Neural cell (in vitro differentiated cells): ENCODE results near the gene L1CAM. TPM values are rescaled to one million over a fixed set of nuclear protein-coding genes. Genes with fewer than 3 reads are reported as not detected.

Experiments
- H2AFZ ChIP-seq: fragments of 200-600, 300-800 bp; sonication (generic), shearing (Covaris generic); 2 replicates; pipeline ENCODE4 v1.6.0; 2014; ENCODE audit warnings: low read depth, mild to moderate bottlenecking, antibody characterized with exemption, low read length, moderate library complexity
- H3F3A ChIP-seq: fragments of 200-600 bp; shearing (Covaris generic); 2 replicates; pipeline ENCODE4 v1.6.1; 2016; ENCODE audit warnings: mild to moderate bottlenecking, moderate library complexity, mixed read lengths, antibody characterized with exemption, low read length; ENCODE audit not compliant: insufficient read depth, poor library complexity, severe bottlenecking
- H3K27ac ChIP-seq: fragments of 200-600, 300-800 bp; sonication (generic), shearing (Covaris generic); 2 replicates; pipeline ENCODE4 v1.5.1; 2014; ENCODE audit warnings: mild to moderate bottlenecking, low read length, moderate library complexity
- H3K27me3 ChIP-seq: fragments of 300-800, 200-600 bp; sonication (generic), shearing (Covaris generic); 2 replicates; pipeline ENCODE4 v1.6.0; 2014; ENCODE audit warnings: mild to moderate bottlenecking, low read depth, low read length, moderate library complexity; ENCODE audit not compliant: insufficient read depth
- H3K36me3 ChIP-seq: fragments of 300-800, 200-600 bp; sonication (generic), shearing (Covaris generic); 2 replicates; pipeline ENCODE4 v1.5.1; 2014; ENCODE audit warnings: mild to moderate bottlenecking, antibody characterized with exemption, low read length, moderate library complexity; ENCODE audit not compliant: insufficient read depth
- H3K4me2 ChIP-seq: fragments of 300-800, 200-600 bp; sonication (generic), shearing (Covaris generic); 2 replicates; pipeline ENCODE4 v1.6.0; 2014; ENCODE audit warnings: mild to moderate bottlenecking, low read length
- H3K4me3 ChIP-seq: fragments of 300-800, 200-600 bp; sonication (generic), shearing (Covaris generic); 2 replicates; pipeline ENCODE4 v1.5.1; 2014; ENCODE audit warnings: mild to moderate bottlenecking, low read length, moderate library complexity
- H3K79me2 ChIP-seq: fragments of 200-600 bp; shearing (Covaris generic); replicated peaks from 2 replicates; pipeline ENCODE4 v1.6.0; 2014; ENCODE audit warnings: mild to moderate bottlenecking, low read length, moderate library complexity; ENCODE audit not compliant: insufficient read depth
- H3K9ac ChIP-seq: fragments of 300-800, 200-600 bp; sonication (generic), shearing (Covaris generic); 2 replicates; pipeline ENCODE4 v1.6.1; 2016; ENCODE audit warnings: mild to moderate bottlenecking, low read length, mixed read lengths
- H3K9me2 ChIP-seq: fragments of 200-600 bp; shearing (Covaris generic); 2 replicates; pipeline ENCODE4 v1.6.1; 2016; ENCODE audit warnings: mild to moderate bottlenecking, low read length, mixed read lengths; ENCODE audit not compliant: insufficient read depth
- H3K9me3 ChIP-seq: fragments of 200-600, 300-800 bp; sonication (generic), shearing (Covaris generic); 2 replicates; pipeline ENCODE4 v1.6.1; 2016; ENCODE audit warnings: mild to moderate bottlenecking, mixed run types, low read length, moderate library complexity, mixed read lengths
- H4K20me1 ChIP-seq: fragments of 200-600 bp; shearing (Covaris generic); 2 replicates; pipeline ENCODE4 v1.6.1; 2016; ENCODE audit warnings: mild to moderate bottlenecking, mixed run types; ENCODE audit not compliant: insufficient read depth
- EP300 ChIP-seq: fragments of 450-650 bp; conservative IDR thresholded peaks from 2 replicates; pipeline ENCODE4 v1.6.1; 2014; ENCODE audit warnings: antibody characterized with exemption, mild to moderate bottlenecking, moderate library complexity; ENCODE audit not compliant: poor library complexity, severe bottlenecking
- EZH2 ChIP-seq: fragments of 200-600, 300-800 bp; shearing (Covaris generic), sonication (generic); IDR thresholded peaks from 2 replicates; pipeline ENCODE4 v1.6.1; 2014; ENCODE audit warnings: antibody characterized with exemption, low read length, borderline replicate concordance, mild to moderate bottlenecking; ENCODE audit not compliant: insufficient read depth, poor library complexity, severe bottlenecking
- MXI1 ChIP-seq: fragments of 450-650 bp; conservative IDR thresholded peaks from 2 replicates; pipeline ENCODE4 v1.6.1; 2014; ENCODE audit warnings: antibody characterized with exemption, mild to moderate bottlenecking; ENCODE audit not compliant: poor library complexity, severe bottlenecking
- POLR2AphosphoS5 ChIP-seq: IDR thresholded peaks from 2 replicates; pipeline ENCODE4 v1.6.1; 2012
- RAD21 ChIP-seq: fragments of 450-650 bp; conservative IDR thresholded peaks from 2 replicates; pipeline ENCODE4 v1.6.1; 2014; ENCODE audit warnings: antibody characterized with exemption, mild to moderate bottlenecking, moderate library complexity
- SMC3 ChIP-seq: fragments of 450-650 bp; conservative IDR thresholded peaks from 2 replicates; pipeline ENCODE4 v1.6.1; 2014; ENCODE audit warnings: antibody characterized with exemption, mild to moderate bottlenecking, moderate library complexity; ENCODE audit not compliant: poor library complexity
- TAF1 ChIP-seq: IDR thresholded peaks from 2 replicates; pipeline ENCODE4 v1.6.1; 2012; ENCODE audit warnings: low read depth
- polyA plus RNA-seq: library from polyadenylated mRNA; depleted of rRNA; stranded (reverse); fragments of >200 nt; gene quantifications from 2 replicates; pipeline ENCODE4 v1.2.3, GENCODE V29; 2014
- TF ChIP-seq, protein P1 (sequence below): fragments of 450-650 bp; IDR thresholded peaks from 2 replicates; pipeline ENCODE4 v1.5.1; 2014; ENCODE audit warnings: antibody characterized with exemption, mild to moderate bottlenecking, moderate library complexity; ENCODE audit not compliant: poor library complexity, severe bottlenecking
- TF ChIP-seq, protein P2 (sequence below): IDR thresholded peaks from 2 replicates; pipeline ENCODE4 v1.6.1; 2012; ENCODE audit warnings: borderline replicate concordance

L1CAM gene
- polyA plus RNA-seq, 1 donor from 2014 or later = 88.0 TPM

GRCh38 chrX:153827903-153828302 is 58.1 kb downstream of the L1CAM start:
- Histone ChIP-seq H3K4me2 (peak overlapping the region; percentile 39), H3K9ac (peak overlapping the region; percentile 91), H3K27me3 (no peaks in the 10 kb centered on the region), H3K36me3 (no peaks in the 10 kb centered on the region), H3K4me3 (peak overlapping the region; percentile 81), H4K20me1 (no peaks in the 10 kb centered on the region), H2AFZ (no peak overlapping the region), H3K9me2 (no peaks in the 10 kb centered on the region), H3K27ac (peak overlapping the region; percentile 88), H3F3A (no peaks in the 10 kb centered on the region), H3K79me2 (peaks cover 44% of the 10 kb centered on the region), H3K9me3 (no peaks in the 10 kb centered on the region)
- TF ChIP-seq RAD21 (no peak), MXI1 (no peak), TAF1 (no peak), SMC3 (no peak), EP300 (no peak), POLR2AphosphoS5 (no peak), EZH2 (no peak)
- TF ChIP-seq, protein P1, sequence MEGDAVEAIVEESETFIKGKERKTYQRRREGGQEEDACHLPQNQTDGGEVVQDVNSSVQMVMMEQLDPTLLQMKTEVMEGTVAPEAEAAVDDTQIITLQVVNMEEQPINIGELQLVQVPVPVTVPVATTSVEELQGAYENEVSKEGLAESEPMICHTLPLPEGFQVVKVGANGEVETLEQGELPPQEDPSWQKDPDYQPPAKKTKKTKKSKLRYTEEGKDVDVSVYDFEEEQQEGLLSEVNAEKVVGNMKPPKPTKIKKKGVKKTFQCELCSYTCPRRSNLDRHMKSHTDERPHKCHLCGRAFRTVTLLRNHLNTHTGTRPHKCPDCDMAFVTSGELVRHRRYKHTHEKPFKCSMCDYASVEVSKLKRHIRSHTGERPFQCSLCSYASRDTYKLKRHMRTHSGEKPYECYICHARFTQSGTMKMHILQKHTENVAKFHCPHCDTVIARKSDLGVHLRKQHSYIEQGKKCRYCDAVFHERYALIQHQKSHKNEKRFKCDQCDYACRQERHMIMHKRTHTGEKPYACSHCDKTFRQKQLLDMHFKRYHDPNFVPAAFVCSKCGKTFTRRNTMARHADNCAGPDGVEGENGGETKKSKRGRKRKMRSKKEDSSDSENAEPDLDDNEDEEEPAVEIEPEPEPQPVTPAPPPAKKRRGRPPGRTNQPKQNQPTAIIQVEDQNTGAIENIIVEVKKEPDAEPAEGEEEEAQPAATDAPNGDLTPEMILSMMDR = no peak
- TF ChIP-seq, protein P2, sequence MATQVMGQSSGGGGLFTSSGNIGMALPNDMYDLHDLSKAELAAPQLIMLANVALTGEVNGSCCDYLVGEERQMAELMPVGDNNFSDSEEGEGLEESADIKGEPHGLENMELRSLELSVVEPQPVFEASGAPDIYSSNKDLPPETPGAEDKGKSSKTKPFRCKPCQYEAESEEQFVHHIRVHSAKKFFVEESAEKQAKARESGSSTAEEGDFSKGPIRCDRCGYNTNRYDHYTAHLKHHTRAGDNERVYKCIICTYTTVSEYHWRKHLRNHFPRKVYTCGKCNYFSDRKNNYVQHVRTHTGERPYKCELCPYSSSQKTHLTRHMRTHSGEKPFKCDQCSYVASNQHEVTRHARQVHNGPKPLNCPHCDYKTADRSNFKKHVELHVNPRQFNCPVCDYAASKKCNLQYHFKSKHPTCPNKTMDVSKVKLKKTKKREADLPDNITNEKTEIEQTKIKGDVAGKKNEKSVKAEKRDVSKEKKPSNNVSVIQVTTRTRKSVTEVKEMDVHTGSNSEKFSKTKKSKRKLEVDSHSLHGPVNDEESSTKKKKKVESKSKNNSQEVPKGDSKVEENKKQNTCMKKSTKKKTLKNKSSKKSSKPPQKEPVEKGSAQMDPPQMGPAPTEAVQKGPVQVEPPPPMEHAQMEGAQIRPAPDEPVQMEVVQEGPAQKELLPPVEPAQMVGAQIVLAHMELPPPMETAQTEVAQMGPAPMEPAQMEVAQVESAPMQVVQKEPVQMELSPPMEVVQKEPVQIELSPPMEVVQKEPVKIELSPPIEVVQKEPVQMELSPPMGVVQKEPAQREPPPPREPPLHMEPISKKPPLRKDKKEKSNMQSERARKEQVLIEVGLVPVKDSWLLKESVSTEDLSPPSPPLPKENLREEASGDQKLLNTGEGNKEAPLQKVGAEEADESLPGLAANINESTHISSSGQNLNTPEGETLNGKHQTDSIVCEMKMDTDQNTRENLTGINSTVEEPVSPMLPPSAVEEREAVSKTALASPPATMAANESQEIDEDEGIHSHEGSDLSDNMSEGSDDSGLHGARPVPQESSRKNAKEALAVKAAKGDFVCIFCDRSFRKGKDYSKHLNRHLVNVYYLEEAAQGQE = no peak

DNA sequence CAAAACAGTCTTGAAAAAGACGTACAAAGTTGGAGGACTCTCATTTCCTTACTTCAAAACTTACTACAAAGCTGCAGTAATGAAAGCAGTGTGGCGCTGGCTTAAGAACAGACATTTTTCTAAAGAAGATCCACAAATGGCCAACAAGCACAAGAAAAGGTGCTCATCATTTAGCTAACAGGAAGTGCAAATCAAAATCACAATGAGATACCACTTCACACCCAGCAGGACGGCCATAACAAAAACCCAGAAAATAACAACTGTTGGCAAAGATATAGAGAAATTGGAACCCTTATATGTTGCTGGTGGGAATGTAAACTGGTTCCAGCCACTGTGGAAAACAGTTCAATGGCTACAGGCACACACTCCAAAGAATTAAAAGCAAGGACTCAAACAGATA is 59.0 kb downstream of the L1CAM start:
- Histone ChIP-seq H3K79me2 (peaks cover 52% of the 10 kb centered on the region), H3K36me3 (no peaks in the 10 kb centered on the region), H4K20me1 (no peaks in the 10 kb centered on the region), H3F3A (no peaks in the 10 kb centered on the region), H3K9me2 (no peaks in the 10 kb centered on the region), H3K4me3 (peak overlapping the region; percentile 81), H3K27me3 (no peaks in the 10 kb centered on the region), H3K9ac (no peak overlapping the region), H3K4me2 (peak overlapping the region; percentile 39), H3K27ac (no peak overlapping the region), H3K9me3 (no peaks in the 10 kb centered on the region), H2AFZ (no peak overlapping the region)
- TF ChIP-seq RAD21 (no peak), TAF1 (no peak), POLR2AphosphoS5 (no peak), MXI1 (no peak), EP300 (no peak), EZH2 (no peak), SMC3 (no peak)
- TF ChIP-seq, protein P1 = no peak
- TF ChIP-seq, protein P2 = no peak
